Endothelial cell of umbilical vein (primary cell): ENCODE data around the gene ZER1. TPM values are rescaled to one million over a fixed set of nuclear protein-coding genes. Genes with fewer than 3 reads are reported as not detected.

Source experiments
- BruUV-seq: library from RNA; stranded (reverse); fragments of 400-500 nt; replicated peaks from 2 replicates; lab custom pipeline; 2021; lab: Mats Ljungman, UMichigan
- CTCF ChIA-PET: fragments of 300-600, 350-600 bp; sonication (Branson Sonifier 250); formaldehyde crosslinking; loops from one replicate; lab custom pipeline; 2021; ENCODE audit warnings: antibody characterized with exemption, inconsistent platforms; lab: Charles Lee
- POLR2A ChIA-PET: fragments of 300-600, 350-600 bp; sonication (Branson Sonifier 250); formaldehyde crosslinking; loops from one replicate; lab custom pipeline; 2021; ENCODE audit warnings: antibody characterized with exemption, inconsistent platforms; lab: Charles Lee
- DNase-seq: peaks from one replicate; pipeline ENCODE4 v3.0.0-alpha.2; 2011; ENCODE audit warnings: low read depth, low spot score
- FAIRE-seq: peaks from 2 replicates; lab custom pipeline; 2011; peaks lifted over from hg19 to GRCh38; lab: Jason Lieb, UNC
- H2AFZ ChIP-seq: 2 replicates; pipeline ENCODE4 v1.6.0; 2012; ENCODE audit warnings: low read depth, low read length, control low read depth, inconsistent platforms
- H3K27ac ChIP-seq: 2 replicates; pipeline ENCODE4 v1.5.1; 2011; ENCODE audit warnings: low read depth, mild to moderate bottlenecking, control low read depth, low read length, moderate library complexity; ENCODE audit not compliant: insufficient read depth
- H3K27me3 ChIP-seq, 2 experiments: 2 replicates each; pipeline versions ENCODE4 v1.6.0 to v1.6.1; 2011; ENCODE audit warnings: low read length in 2 of 2, mixed read lengths in 1 of 2; ENCODE audit not compliant: control insufficient read depth in 2 of 2, insufficient read depth in 2 of 2
- H3K36me3 ChIP-seq, 2 experiments: 2 replicates in 1 of 2; 3 replicates in 1 of 2; pipeline ENCODE4 v1.5.1; 2011; ENCODE audit warnings: low read length in 2 of 2, mild to moderate bottlenecking in 1 of 2, moderate library complexity in 1 of 2; ENCODE audit not compliant: control insufficient read depth in 2 of 2, insufficient read depth in 2 of 2; ENCODE audit errors: extremely low read depth in 1 of 2
- H3K4me1 ChIP-seq: 3 replicates; pipeline ENCODE4 v1.5.1; 2011; ENCODE audit warnings: mild to moderate bottlenecking, low read length; ENCODE audit not compliant: control insufficient read depth, insufficient read depth; ENCODE audit errors: extremely low read depth
- H3K4me2 ChIP-seq: 2 replicates; pipeline ENCODE4 v1.6.1; 2011; ENCODE audit warnings: low read length, control low read depth, mixed read lengths; ENCODE audit not compliant: insufficient read depth
- H3K4me3 ChIP-seq, 3 experiments: fragments of 200-600 bp in 1 of 3; sonication (generic), shearing (Covaris generic) in 1 of 3; replicated peaks in 1 of 3; 2 replicates each; pipeline ENCODE4 v1.5.1; 2011 to 2016; ENCODE audit warnings: control low read depth in 3 of 3, low read length in 3 of 3, mild to moderate bottlenecking in 2 of 3, inconsistent platforms in 1 of 3, low read depth in 1 of 3, moderate library complexity in 1 of 3; ENCODE audit not compliant: insufficient read depth in 1 of 3
- H3K79me2 ChIP-seq: 2 replicates; pipeline ENCODE4 v1.6.0; 2012; ENCODE audit warnings: low read length, inconsistent platforms; ENCODE audit not compliant: control insufficient read depth, insufficient read depth
- H3K9ac ChIP-seq: replicated peaks from 2 replicates; pipeline ENCODE3; 2011; ENCODE audit warnings: low read length, control low read depth; ENCODE audit not compliant: insufficient read depth; ENCODE audit errors: extremely low read depth
- H3K9me1 ChIP-seq: replicated peaks from 3 replicates; pipeline ENCODE4 v1.6.0; 2011; ENCODE audit warnings: mild to moderate bottlenecking, low read length; ENCODE audit not compliant: control insufficient read depth, insufficient read depth; ENCODE audit errors: extremely low read depth
- H3K9me3 ChIP-seq: replicated peaks from 2 replicates; pipeline ENCODE4 v1.5.1; 2012; ENCODE audit warnings: low read length, inconsistent platforms; ENCODE audit not compliant: control insufficient read depth, insufficient read depth
- H4K20me1 ChIP-seq: replicated peaks from 2 replicates; pipeline ENCODE3; 2011; ENCODE audit warnings: mild to moderate bottlenecking, low read length; ENCODE audit not compliant: control insufficient read depth, insufficient read depth; ENCODE audit errors: extremely low read depth
- EZH2 ChIP-seq: IDR thresholded peaks from 2 replicates; pipeline ENCODE4 v1.6.1; 2012; ENCODE audit warnings: borderline replicate concordance, low read depth, mild to moderate bottlenecking, moderate library complexity, low read length, inconsistent platforms; ENCODE audit not compliant: severe bottlenecking
- FOS ChIP-seq: IDR thresholded peaks from 2 replicates; pipeline ENCODE4 v1.6.1; 2011; ENCODE audit warnings: mild to moderate bottlenecking, low read length, moderate library complexity, borderline replicate concordance; ENCODE audit not compliant: insufficient read depth
- GATA2 ChIP-seq: IDR thresholded peaks from 2 replicates; pipeline ENCODE4 v1.7.0; 2011; ENCODE audit warnings: low read depth, mild to moderate bottlenecking, moderate library complexity, mixed read lengths, low read length; ENCODE audit not compliant: insufficient read length, insufficient read depth
- JUN ChIP-seq: IDR thresholded peaks from 2 replicates; pipeline ENCODE4 v1.6.1; 2011; ENCODE audit warnings: borderline replicate concordance, low read depth; ENCODE audit not compliant: insufficient read length, insufficient read depth
- MYC ChIP-seq: IDR thresholded peaks from one replicate; pipeline ENCODE4 v1.6.1; 2011; ENCODE audit warnings: mild to moderate bottlenecking, low read depth, low read length
- POLR2A ChIP-seq: IDR thresholded peaks from 2 replicates; pipeline ENCODE4 v1.6.1; 2012; ENCODE audit warnings: low read depth, mild to moderate bottlenecking, control low read depth, low read length
- POLR2AphosphoS5 ChIP-seq: IDR thresholded peaks from 2 replicates; pipeline ENCODE4 v1.6.1; 2012; ENCODE audit warnings: low read depth, mild to moderate bottlenecking, control low read depth, low read length, moderate library complexity; ENCODE audit not compliant: insufficient read depth
- dilution Hi-C: fragments of 300-500 bp; cut with MboI; formaldehyde crosslinking; loops from one replicate; pipeline ENCODE4 v1.15.0; 2019; ENCODE audit warnings: low sequenced_read_pairs; ENCODE audit not compliant: extremely low pct_ligation_motif_present
- intact Hi-C: fragments of 100-400 bp; cut with micrococcal nuclease; formaldehyde crosslinking; loops from one replicate; pipeline ENCODE4 v1.10.0; 2022
- polyA plus RNA-seq, 4 experiments: library from polyadenylated mRNA; depleted of rRNA in 3 of 4; stranded (reverse) in 3 of 4; unstranded in 1 of 4; fragments of >200 nt; gene quantifications; 2 replicates each; pipeline versions ENCODE4 v1.2.1 to v1.2.3, GENCODE V29; 2011 to 2012; ENCODE audit warnings: missing spikeins in 1 of 4
- total RNA-seq: library from RNA; stranded (reverse); gene quantifications from 2 replicates; pipeline ENCODE4 v1.2.3, GENCODE V29; 2021
- TF ChIP-seq, protein P1 (sequence below), 2 donors: IDR thresholded peaks; 1 replicate in 1 of 2; 2 replicates in 1 of 2; pipeline ENCODE4 v1.5.1; 2011; ENCODE audit warnings: low read length in 2 of 2, mild to moderate bottlenecking in 2 of 2, moderate library complexity in 2 of 2, control low read depth in 1 of 2, inconsistent platforms in 1 of 2, low read depth in 1 of 2; ENCODE audit not compliant: insufficient read depth in 1 of 2; ENCODE audit errors: extremely low read depth in 1 of 2
- TF ChIP-seq, protein P2 (sequence below): IDR thresholded peaks from 2 replicates; pipeline ENCODE4 v1.6.1; 2011; ENCODE audit not compliant: insufficient read depth, insufficient read length

ZER1 gene
- total and polyA plus RNA-seq, 2 donors (not counting 3 experiments of a cell fraction or from before 2014, with no cell fraction given) = 23.0 to 29.9 TPM

DNA sequence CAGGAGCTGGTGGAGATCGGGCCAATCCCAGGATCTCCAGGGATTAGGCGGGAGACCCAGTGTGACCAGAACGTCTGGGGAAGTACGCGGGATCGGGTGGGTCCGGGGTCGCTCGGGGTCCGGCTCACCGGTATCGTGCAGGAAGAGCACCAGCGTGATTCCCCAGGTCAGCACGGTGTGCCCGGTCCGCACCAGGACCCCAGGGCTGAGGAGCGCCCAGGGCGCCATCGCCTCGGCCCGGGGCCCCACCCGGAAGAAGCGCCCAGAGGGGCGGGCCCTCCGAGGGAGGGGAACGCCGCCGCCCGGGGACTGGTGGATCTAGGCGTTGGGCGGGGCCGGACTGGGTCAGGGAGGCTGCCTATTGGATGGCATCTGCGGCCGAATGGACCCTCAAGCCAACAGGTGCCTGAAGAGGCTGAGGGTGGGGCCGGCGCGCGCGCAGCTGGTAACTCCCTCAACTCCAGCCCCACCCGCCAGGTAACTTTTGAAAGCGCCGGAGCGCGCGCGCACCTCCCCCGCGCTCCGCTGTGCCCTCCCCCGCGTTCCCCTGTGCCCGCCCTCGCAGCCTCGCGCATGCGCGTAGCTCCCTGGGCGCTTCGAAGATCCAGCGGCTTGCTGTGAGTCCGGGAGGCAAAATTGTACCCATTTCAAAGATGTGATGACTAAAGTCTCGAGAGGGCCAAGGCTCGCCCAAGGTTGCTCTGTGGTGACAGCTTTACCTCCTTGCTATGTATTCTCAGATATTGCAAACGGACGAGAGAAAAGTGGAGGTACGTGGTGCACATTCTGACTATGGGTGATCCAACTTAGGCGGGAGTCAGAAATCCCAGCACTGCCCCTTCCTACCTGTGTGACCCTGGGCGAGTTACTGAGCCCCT lies 47.6 kb downstream of the ZER1 start, which contains the start of gene ZDHHC12:
TSS of gene ZDHHC12 (minus strand) at position 262 of the 878 bp plus-strand sequence. CDS start at position 228, 34 bp downstream.
- H3K27me3 ChIP-seq = no peaks in the 10 kb centered on the region
- no peaks in the 10 kb centered on the region for H3K9me3 ChIP-seq
- DNase-seq (peak; percentile 95), FAIRE-seq (peak; percentile 97)
- H3K4me1 ChIP-seq = peaks cover 5% of the 10 kb centered on the region
- H3K9ac ChIP-seq = peak within 1 kb of the TSS; percentile 74
- H2AFZ ChIP-seq = peak within 1 kb of the TSS; percentile 83
- H4K20me1 ChIP-seq = no peaks in the 10 kb centered on the region
- dilution Hi-C loops = no loop called here
- CTCF ChIA-PET = interaction anchor here (0.9 to 1.4 kb wide), 7 partner anchors 9 to 94 kb away, joined by 3 to 12 read pairs (median 5); partner anchors contain the start of genes ENDOG and PKN3
- no peaks in the 10 kb centered on the region for H3K9me1 ChIP-seq
- TSS peak; percentile 51 for BruUV-seq
- H3K27ac ChIP-seq = no peak within 1 kb of the TSS
- H3K4me2 ChIP-seq = peak within 1 kb of the TSS; percentile 89
- intact Hi-C loops = loop anchor here (1.0 to 5.0 kb wide), 4 partner anchors 21 to 93 kb away; partner anchors contain the start of genes ENDOG, SET and ZER1
- H3K79me2 ChIP-seq = no peaks in the 10 kb centered on the region
- H3K4me3 ChIP-seq = peak within 1 kb of the TSS; percentile 53 to 69 (median 58)
- TF ChIP-seq POLR2AphosphoS5 = peak; percentile 94
- no peak for TF ChIP-seq FOS
- peak; percentile 94 for TF ChIP-seq POLR2A
- POLR2A ChIA-PET = interaction anchor here (0.6 kb wide), 1 partner anchor 353 kb away, joined by 3 read pairs; the partner anchor contains the start of gene URM1
- H3K36me3 ChIP-seq = peaks cover 2 to 13% of the 10 kb centered on the region in 2 experiments

DNA sequence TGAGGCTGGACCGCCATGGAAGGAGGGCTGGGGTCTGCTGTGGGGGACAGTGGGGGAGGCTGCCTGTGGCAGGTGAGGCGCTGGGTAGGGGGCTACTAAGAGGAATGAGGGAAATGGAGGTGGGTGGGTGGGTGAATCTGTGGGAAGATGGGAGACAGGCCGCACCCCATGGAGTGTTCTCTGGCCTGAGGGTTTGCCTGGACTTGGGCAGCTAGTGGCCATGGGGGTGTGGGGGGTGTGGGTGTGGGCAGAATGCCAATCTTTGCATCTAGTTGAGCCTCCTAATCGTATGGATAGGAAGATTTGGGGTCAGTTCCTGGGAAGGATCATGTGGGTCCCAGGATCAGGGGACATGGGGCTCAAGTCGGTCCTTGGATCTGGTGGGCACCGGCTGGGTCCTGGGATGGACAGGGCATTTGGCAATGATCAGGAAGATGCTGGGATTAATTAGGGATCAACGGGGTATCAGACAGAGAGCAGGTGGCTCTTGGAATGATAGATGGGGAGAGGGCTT lies 48.3 kb downstream of the ZER1 start:
- intact Hi-C loops = loop anchor here (5.0 kb wide), 1 partner anchor 94 kb away; the partner anchor contains the start of gene ENDOG
- ChIA-PET CTCF (interaction anchor here (1.4 to 1.7 kb wide), 3 partner anchors 19 to 21 kb away, joined by 5 to 12 read pairs (median 7); partner anchors contain the start of gene PKN3), POLR2A (no interaction called here)
- Histone ChIP-seq H3K4me2 (peak overlapping the region; percentile 89), H4K20me1 (no peaks in the 10 kb centered on the region), H2AFZ (peak overlapping the region; percentile 83), H3K27me3 (no peaks in the 10 kb centered on the region), H3K27ac (no peak overlapping the region), H3K79me2 (no peaks in the 10 kb centered on the region), H3K4me1 (peaks cover 5% of the 10 kb centered on the region), H3K9ac (peak overlapping the region; percentile 74), H3K36me3 (peaks cover 2 to 13% of the 10 kb centered on the region in 2 experiments), H3K4me3 (peak overlapping the region; percentile 53 to 69 (median 58)), H3K9me3 (no peaks in the 10 kb centered on the region), H3K9me1 (no peaks in the 10 kb centered on the region)
- FAIRE-seq (no peak), DNase-seq (no peak)
- dilution Hi-C loops = no loop called here
- TF ChIP-seq POLR2A (no peak), JUN (no peak), FOS (no peak), MYC (no peak), POLR2AphosphoS5 (no peak), GATA2 (no peak), EZH2 (no peak)
- TF ChIP-seq, protein P1, sequence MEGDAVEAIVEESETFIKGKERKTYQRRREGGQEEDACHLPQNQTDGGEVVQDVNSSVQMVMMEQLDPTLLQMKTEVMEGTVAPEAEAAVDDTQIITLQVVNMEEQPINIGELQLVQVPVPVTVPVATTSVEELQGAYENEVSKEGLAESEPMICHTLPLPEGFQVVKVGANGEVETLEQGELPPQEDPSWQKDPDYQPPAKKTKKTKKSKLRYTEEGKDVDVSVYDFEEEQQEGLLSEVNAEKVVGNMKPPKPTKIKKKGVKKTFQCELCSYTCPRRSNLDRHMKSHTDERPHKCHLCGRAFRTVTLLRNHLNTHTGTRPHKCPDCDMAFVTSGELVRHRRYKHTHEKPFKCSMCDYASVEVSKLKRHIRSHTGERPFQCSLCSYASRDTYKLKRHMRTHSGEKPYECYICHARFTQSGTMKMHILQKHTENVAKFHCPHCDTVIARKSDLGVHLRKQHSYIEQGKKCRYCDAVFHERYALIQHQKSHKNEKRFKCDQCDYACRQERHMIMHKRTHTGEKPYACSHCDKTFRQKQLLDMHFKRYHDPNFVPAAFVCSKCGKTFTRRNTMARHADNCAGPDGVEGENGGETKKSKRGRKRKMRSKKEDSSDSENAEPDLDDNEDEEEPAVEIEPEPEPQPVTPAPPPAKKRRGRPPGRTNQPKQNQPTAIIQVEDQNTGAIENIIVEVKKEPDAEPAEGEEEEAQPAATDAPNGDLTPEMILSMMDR (IDR thresholded peaks at IDR 0.05; ENCODE audit: extremely low read depth in 1 of 2, insufficient read depth in 1 of 2, low read depth in 1 of 2, low read length in 2 of 2) = no peak
- TF ChIP-seq, protein P2, sequence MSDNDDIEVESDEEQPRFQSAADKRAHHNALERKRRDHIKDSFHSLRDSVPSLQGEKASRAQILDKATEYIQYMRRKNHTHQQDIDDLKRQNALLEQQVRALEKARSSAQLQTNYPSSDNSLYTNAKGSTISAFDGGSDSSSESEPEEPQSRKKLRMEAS = no peak
- BruUV-seq = no TSS peak
